GM12872 (cell line): ENCODE data around the gene RGS9BP.

Experiments
- TF ChIP-seq, protein P1 (sequence below): IDR thresholded peaks from 3 replicates; pipeline ENCODE4 v1.5.1; 2011; ENCODE audit warnings: low read depth, mild to moderate bottlenecking, low read length, moderate library complexity; ENCODE audit not compliant: insufficient read depth

Gene RGS9BP

DNA sequence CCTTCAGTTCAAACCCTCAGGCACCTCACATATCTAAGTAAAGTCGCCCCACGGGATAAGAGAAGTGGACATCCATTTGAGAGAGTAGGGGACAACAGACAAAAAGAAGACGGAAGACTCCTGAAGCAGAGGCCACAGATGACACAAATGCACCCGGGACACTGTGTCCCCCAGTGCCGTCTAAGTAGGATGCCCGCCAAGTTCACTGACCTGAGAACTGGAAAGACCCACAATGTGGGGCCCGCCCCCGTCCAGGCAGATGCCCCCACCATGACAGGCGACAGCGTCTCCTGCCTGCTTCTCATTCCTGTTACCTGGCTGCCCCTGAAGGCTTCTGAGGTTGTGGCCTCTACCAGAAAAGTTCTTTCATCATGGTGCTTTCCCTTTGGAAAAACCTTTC lies 17.6 kb upstream of the RGS9BP start:
- TF ChIP-seq, protein P1, sequence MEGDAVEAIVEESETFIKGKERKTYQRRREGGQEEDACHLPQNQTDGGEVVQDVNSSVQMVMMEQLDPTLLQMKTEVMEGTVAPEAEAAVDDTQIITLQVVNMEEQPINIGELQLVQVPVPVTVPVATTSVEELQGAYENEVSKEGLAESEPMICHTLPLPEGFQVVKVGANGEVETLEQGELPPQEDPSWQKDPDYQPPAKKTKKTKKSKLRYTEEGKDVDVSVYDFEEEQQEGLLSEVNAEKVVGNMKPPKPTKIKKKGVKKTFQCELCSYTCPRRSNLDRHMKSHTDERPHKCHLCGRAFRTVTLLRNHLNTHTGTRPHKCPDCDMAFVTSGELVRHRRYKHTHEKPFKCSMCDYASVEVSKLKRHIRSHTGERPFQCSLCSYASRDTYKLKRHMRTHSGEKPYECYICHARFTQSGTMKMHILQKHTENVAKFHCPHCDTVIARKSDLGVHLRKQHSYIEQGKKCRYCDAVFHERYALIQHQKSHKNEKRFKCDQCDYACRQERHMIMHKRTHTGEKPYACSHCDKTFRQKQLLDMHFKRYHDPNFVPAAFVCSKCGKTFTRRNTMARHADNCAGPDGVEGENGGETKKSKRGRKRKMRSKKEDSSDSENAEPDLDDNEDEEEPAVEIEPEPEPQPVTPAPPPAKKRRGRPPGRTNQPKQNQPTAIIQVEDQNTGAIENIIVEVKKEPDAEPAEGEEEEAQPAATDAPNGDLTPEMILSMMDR = no peak

DNA sequence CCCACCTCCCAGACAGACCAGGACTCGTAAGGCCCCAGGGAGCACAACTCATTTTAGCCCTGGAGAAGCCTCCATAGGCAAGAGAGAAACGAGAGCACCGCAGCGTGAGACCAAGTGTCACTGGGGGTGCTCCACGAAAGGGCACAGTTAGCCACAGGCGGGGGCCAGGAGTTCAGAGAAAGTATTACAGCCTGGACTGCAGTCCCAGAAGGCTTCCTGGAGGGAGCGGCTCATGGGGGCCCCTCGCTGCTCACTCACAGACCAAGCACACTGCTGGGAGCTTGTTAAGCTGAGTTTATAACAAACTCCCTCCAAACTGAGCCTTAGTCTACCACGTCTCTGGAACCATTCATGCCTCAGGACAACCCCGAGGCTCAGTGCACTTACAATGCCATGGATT lies 17.1 kb upstream of the RGS9BP start:
- TF ChIP-seq, protein P1 = no peak

DNA sequence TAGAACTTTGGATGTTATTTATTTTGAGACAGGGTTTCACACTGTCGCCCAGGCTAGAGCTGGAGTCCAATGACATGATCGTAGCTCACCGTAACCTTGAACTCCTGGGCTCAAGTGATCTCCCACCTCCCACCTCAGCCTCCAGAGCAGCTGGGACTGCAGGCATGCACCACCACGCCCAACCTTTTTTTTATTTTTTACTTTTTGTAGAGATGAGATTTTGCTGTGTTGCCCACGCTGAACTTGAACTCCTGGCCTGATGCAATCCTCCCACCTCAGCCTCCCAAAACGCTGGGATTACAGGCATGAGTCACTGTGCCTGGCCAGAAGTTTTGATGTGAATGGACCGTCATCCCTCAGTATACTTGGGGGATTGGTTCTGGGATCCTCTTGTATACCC lies 14.3 kb upstream of the RGS9BP start:
- TF ChIP-seq, protein P1 = no peak

DNA sequence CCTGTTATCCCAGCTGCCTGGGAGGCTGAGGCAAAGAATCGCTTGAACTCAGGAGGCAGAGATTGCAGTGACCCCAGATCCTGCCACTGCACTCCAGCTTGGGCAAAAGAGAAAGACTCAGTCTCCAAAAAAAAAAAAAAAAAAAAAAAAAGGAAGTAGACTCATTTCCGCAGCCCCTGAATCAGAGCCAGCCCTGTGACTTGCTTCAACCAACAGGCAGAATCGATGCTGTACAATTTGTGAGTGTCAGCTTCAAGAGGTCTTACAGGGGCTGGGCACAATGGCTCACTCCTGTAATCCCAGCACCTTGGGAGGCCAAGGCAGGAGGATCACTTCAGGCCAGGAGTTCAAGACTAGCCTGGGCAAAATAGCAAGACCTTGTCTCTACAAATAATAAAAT lies 13.5 kb upstream of the RGS9BP start:
- TF ChIP-seq, protein P1 = no peak

DNA sequence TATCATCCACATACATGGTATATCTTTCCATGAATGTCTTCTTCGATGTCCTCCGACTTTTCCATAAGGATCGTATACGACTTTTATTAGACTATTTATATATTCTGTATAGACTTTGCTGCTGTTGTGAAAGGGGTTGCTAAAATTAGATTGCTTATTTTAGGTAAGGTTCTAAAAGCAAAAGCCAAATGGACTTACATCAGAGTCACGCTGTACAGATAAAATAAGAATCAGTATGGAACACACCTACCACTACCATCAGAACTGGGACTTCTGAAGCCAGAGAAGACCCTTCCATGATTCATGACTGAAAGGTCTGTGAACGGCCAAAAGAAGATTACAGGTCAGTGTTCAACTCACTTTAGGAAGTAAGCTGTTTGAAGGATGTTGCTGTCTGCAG lies 9.6 kb upstream of the RGS9BP start:
- TF ChIP-seq, protein P1 = no peak

DNA sequence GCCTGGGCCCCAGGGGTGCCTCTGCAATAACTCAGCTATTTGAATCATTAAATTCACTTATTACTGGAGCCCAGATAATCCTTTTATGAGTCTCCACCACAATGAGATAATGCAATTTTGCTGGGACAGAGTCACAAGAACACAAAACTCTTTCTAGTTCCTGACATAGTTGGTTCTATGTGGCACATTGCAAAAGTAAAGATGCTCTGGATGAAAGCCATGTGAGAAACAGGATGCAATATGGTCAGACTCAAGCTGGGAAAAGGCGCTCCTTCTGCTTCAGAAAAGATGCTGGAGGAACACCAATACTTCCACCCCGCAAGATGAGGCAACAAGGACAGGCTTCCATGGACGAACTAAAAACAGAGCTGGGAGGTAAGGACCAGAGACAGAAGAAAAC lies 6.3 kb upstream of the RGS9BP start:
- TF ChIP-seq, protein P1 = no peak

DNA sequence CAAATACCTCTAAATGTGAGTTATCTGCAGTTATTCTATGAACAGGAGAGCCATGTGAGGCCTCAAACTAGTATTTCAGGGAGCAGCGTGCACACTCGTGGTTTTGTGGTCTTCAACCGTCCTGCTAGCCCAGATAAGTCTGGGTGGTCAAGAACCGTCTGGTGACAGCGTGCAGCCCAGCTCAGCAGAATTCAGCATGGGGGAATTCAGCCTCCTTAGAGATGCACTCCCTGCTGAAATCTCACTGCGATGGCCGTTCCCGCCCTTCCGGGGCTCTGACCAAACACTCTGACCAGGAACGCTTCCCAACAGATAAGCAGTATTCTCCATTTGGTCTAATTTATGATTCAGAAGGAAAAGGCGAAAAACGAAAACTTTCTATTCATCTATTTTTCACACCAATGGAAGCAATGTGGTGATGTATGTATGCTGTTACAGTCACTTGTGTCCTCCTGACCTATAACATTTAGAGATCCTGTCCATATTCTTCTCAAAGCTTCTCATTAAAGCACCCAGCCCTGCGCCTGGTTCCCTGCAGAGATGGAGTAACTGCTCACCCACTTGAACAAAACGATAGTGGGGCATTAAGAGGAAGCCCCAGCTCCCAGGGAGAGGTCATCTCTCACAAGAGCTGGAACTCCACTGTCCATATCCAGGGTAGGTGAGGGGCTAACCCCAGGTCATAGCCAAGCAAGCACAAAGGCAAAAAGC lies 3.6 kb upstream of the RGS9BP start:
- TF ChIP-seq, protein P1 = no peak
